HTR-8/SVneo (cell line): ENCODE data around the gene AXIN1.

ENCODE experiments used
- DNase-seq: peaks from one replicate; pipeline ENCODE4 v3.0.0; 2011; ENCODE audit warnings: low spot score, mixed read lengths; ENCODE audit not compliant: insufficient read length
- FAIRE-seq: peaks from 2 replicates; lab custom pipeline; 2011; peaks lifted over from hg19 to GRCh38; lab: Jason Lieb, UNC

The AXIN1 gene

DNA sequence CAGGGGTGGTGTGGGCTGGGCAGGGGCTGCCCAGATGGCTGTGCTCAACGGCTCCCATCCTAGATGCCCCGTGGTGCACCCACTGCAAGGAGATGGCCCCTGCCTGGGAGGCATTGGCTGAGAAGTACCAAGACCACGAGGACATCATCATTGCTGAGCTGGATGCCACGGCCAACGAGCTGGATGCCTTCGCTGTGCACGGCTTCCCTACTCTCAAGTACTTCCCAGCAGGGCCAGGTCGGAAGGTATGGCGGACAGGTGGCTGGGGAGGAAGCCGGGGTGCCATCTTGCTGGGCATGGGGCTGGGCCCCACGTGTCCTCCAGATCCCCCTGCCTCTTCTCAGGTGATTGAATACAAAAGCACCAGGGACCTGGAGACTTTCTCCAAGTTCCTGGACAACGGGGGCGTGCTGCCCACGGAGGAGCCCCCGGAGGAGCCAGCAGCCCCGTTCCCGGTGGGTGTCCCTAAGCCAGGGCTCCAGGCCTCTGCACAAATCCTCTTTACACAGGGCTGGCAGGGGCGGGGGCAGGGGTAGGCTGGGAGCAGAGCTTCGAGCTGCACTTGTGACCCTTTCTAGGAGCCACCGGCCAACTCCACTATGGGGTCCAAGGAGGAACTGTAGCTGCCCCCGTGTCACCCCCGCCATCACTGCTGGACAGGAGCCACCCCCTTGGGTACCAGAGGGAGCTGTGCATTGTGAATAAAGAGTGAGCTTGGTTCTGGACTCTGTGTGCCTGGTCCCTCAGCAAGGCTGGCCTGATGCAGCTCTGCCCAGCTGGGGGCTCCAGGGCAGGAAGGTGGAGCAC is 65.8 kb downstream of the AXIN1 start:
- FAIRE-seq (no peak), DNase-seq (no peak)

DNA sequence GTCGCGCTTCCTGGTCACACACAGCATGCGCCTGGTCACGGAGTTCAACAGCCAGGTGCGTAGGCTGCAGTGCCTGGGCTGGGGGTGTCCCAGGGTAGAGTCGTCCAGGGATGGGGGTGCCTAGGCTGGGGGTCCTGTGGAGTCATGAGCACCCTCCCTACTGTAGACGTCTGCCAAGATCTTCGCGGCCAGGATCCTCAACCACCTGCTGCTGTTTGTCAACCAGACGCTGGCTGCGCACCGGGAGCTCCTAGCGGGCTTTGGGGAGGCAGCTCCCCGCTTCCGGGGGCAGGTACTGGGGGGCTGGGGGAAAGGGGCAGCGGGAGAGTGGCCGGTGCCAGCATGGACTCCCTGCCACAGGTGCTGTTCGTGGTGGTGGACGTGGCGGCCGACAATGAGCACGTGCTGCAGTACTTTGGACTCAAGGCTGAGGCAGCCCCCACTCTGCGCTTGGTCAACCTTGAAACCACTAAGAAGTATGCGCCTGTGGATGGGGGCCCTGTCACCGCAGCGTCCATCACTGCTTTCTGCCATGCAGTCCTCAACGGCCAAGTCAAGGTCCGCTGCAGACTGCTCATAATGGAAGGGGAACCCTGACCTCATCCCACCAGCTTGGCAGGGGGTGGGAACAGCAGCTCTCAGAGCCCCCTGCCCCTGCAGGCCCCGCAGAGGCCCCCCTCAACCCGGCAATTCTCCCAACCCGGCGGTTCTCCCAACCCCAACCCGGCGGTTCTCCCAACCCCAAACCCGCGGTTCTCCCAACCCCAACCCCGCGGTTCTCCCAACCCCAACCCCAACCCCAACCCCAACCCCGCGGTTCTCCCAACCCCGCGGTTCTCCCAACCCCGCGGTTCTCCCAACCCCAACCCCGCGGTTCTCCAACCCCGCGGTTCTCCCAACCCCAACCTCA is 67.1 kb downstream of the AXIN1 start:
- DNase-seq (no peak), FAIRE-seq (no peak)

DNA sequence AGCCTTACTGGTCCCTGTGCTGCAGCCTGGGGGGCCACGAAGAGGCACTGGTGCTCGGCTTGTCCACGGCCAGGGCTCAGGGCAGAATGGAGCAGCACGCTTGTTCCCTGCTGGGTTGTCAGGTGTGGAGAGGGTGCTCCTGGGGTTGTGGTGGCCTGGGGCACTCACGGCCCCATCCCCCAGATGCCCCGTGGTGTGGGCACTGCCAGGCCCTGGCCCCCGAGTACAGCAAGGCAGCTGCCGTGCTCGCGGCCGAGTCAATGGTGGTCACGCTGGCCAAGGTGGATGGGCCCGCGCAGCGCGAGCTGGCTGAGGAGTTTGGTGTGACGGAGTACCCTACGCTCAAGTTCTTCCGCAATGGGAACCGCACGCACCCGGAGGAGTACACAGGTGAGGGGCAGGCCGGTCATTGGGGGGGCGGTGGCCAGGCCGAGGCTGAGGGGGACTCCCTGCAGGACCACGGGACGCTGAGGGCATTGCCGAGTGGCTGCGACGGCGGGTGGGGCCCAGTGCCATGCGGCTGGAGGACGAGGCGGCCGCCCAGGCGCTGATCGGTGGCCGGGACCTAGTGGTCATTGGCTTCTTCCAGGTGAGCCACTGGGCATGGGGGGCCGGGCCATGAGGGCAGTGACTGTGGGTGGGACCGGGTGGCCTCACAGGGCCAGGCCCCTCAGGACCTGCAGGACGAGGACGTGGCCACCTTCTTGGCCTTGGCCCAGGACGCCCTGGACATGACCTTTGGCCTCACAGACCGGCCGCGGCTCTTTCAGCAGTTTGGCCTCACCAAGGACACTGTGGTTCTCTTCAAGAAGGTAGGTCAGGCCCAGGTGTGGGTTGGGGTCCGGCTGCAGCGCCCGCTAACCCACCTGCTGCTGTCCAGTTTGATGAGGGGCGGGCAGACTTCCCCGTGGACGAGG is 68.1 kb downstream of the AXIN1 start:
- no peak for DNase-seq
- FAIRE-seq = no peak

DNA sequence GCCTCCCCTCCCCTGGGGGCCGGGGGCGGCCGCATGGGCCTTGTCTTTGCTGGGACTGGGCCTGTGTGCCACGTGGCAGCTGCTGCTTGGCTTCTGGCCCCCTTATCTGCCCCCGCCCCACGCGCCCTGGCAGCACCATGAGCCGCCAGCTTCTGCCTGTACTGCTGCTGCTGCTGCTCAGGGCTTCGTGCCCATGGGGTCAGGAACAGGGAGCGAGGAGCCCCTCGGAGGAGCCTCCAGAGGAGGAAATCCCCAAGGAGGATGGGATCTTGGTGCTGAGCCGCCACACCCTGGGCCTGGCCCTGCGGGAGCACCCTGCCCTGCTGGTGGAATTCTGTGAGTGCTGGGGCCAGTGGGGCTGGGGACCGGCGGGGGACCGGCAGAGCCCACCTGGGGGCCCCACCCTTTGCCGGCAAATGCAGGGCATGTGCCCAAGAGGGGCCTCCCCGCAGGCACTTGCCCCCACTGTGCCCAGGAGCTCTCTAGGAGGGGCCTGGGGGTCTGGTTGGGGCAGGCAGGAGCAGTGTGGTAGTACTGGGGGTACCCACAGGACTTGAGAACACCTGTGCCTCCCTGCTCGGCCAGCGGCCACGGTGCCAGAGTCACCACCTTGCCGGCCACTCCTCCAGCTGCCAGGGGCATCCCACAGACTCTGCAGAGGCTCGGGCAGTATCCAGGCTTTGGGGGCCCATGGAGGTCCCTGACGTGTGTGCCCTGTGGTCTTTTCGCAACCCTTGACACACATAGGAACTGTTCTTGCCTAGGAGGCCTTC is 69.3 kb downstream of the AXIN1 start, which contains the start of gene PDIA2:
Gene PDIA2 (plus strand): TSS at position 132 of the 773 bp plus-strand sequence. CDS start 6 bp downstream, at position 138.
- no peak for FAIRE-seq
- DNase-seq = no peak

DNA sequence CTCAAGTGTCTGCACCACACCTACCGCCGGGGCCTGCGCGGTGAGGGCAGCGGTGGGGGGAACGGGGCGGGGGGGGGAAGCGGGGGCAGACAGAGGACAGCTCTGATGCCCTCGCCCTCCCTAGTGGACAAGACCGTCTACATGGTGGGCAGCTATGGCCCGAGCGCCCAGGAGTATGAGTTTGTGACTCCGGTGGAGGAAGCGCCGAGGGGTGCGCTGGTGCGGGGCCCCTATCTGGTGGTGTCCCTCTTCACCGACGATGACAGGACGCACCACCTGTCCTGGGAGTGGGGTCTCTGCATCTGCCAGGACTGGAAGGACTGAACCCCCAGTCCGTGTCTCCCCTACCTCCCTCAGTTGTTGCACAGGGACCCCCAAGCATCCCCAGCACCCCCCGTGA is 70.0 kb downstream of the AXIN1 start:
- no peak for FAIRE-seq
- DNase-seq = no peak

DNA sequence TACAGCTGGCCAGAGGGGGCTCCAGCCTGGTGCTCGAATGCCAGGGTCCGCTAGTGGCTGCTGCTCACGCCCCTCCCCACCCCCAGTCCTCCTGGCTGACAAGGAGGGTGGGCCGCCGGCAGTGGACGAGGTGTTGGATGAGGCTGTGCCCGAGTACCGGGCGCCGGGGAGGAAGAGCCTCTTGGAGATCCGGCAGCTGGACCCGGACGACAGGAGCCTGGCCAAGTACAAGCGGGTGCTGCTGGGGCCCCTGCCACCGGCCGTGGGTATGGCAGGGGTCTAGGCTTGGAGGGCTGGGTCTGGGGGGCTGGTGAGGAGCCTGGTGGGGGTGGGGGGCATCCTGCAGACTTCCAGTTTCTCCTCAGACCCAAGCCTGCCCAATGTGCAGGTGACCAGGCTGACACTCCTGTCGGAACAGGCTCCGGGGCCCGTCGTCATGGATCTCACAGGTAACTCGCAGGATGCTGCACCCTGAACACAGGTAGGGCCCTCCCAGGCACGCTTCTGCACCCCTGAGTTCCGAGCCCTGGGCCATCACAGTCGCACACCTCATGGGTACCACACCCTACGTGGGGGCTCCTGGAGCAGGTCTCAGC is 70.8 kb downstream of the AXIN1 start:
- FAIRE-seq = no peak
- DNase-seq = no peak

DNA sequence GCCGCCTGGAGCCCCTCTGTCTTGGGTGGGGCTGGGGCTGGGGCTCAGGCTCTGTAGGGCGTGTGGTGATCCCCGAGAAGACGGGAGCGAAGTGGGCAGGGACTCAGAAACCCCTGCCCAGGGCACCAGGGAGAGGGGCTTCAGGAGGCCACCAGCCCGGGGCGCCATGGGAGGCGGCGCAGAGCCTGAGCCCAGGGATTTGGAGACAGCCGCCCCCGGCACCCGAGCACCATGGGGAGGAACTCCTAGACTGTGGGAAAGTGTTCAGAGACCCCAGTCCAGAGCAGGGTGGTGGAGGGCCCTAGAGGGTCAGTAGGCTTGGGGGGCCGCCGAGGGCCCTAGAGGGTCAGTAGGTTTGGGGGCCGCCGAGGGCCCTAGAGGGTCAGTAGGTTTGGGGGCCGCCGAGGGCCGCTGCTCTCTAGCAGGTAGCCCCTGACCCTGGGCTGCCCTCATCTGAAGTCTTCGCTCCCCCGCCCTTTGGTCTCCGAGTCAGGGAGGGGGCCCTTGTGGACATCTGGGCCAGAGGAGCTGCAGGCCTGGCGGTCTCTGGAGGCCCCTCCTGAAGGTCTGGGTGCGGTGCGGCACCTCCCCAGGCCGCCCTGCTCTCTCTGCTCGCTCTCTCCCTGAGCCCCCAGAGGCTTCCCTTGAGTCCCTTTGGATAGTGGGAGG is 71.4 kb downstream of the AXIN1 start:
- FAIRE-seq (no peak), DNase-seq (no peak)

DNA sequence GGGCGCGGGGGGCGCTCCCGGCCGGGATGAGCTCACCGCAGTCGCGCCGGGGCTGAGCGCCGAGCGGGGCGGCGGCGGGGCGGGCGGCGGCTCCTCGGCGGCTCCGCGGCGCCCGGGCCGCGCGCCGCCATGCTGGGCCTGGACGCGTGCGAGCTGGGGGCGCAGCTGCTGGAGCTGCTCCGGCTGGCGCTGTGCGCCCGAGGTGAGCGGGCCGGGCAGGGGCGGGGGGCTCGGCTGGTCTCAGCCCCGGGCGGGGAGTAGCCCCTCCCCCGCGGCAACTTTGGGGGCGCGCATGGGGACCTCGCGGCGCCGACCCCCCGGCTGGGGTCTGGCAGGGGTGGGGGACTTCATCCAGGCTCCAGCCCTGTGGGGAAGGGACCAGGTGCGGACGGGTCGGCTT is 72.0 kb downstream of the AXIN1 start, which contains the start of gene ARHGDIG:
Gene ARHGDIG (plus strand): TSS at position 40 of the 400 bp plus-strand sequence. CDS start 90 bp downstream, at position 130.
- FAIRE-seq = no peak
- DNase-seq = no peak

DNA sequence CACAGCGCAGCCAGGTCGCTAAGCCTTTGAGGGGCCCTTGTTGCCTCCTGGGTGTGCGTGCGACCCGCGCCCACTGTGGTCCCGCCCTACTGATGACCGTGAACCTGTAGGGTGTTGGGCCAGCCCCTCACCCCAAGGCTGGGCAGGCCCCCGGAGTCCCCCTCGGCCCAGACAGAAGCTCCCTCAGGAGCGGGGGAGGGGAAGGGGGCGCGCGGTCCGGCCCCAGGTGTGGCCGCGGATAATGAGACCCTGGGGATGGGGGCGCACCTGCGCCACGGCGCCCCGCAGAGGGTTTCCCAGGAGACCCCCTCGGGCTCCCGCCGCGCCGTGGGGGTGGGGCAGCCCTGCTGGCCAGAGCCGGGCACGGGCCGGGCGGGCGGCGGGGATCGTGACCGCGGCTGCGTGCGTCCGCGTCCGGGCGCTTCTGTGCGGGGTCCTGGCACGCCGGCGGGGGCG is 72.5 kb downstream of the AXIN1 start:
- FAIRE-seq (no peak), DNase-seq (no peak)

DNA sequence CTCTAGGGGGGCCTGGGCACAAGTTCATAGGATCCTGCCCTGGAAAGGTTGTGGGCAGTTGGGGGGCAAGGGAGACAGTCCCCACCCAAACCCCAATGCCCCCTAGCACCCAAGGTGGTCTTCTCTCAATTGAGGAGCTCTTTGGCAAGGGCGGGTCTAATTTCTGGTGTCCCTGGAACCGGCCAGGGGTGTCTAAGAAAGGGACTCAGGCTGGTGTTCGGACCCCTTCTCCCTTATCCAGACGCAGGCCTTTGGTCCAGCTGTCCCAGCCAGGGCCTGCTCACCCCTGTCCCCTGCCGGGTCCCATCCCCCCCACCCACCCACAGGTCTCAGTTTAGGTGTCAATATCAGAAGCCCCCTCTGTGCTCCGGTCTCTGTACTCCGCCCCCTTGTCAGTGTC is 73.0 kb downstream of the AXIN1 start:
- DNase-seq (no peak), FAIRE-seq (no peak)

DNA sequence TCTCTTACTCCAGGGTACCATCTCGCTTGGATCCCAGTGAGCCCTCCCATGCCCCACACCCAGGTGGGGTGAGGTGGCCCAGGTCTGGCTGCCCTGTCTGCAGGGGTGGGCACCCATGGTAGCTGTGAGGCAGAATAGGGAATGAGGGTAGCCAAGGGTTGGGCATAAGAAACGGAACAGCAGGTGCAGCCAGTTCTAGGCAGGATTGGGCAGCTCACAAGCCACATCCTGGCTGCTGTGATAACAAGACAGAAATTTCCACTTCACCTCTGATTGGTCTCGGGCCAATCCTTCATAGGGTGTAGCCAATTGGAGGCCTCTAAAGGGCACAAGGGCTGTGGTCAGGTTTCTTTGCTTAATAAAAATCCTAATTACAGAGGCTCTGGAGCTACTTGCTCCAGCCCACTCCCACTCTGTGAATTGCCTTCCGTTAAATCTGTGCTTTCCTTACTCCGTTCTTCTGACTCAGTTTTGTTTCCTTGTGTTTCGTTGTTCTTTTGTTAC is 73.6 kb downstream of the AXIN1 start:
- DNase-seq = peak; percentile 41
- FAIRE-seq = peak; percentile 36

DNA sequence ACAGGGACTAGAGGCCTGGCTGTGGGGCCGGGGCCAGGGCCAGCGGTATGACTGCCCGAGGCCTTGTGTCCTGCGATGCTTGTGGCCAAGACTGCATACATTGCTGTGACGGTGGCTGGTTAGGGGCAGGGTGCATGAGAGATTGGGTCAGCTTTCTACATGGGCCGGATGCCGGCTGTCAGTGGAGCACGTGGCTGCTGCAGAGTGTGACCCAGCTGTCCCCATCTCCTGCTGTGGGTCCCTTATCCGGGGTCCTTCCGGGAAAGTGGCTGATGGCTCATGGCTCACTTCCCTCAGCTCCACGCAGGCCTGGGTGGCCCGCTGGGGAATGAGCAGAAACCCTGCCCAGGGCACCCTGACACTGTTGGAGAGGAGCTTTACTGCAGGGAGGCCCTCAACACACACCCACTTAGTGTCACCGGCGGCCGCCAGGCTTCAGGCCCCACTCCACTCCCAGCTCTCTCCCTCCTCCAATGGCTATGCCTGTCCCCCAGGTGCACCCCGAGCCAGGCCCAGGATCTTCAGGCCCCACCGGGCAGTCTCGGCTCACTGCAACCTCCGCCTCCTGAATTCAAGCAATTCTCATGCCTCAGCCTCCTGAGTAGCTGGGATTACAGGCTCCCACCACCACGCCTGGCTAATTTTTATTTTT is 76.0 kb downstream of the AXIN1 start:
- DNase-seq (no peak), FAIRE-seq (no peak)

DNA sequence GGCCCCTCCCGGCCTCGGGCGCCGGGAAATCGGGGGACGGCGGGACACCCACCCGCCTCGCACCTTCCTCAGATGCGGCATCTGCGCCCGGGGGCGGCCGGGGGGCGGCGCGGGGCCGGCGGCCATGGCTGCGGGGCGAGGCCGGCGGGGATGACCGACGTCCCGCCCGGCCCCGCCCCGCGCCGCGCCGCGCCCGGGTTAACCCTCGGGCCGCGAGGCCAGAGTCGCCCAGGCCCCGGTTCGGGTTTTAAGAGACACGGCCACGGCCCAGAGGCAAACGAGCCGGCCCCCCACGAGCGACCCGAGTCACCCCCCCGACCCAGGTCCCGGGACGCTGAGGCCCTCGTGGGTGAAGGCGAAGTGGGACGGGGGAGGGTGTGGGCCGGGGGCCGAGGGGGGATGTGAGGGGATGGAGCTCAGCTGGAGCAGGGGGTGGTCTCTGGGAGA is 76.7 kb downstream of the AXIN1 start, which contains the start of gene RGS11:
Gene RGS11 (minus strand): TSS at position 159 of the 447 bp plus-strand sequence. CDS start 33 bp downstream, at position 126.
- DNase-seq = no peak
- FAIRE-seq = no peak

DNA sequence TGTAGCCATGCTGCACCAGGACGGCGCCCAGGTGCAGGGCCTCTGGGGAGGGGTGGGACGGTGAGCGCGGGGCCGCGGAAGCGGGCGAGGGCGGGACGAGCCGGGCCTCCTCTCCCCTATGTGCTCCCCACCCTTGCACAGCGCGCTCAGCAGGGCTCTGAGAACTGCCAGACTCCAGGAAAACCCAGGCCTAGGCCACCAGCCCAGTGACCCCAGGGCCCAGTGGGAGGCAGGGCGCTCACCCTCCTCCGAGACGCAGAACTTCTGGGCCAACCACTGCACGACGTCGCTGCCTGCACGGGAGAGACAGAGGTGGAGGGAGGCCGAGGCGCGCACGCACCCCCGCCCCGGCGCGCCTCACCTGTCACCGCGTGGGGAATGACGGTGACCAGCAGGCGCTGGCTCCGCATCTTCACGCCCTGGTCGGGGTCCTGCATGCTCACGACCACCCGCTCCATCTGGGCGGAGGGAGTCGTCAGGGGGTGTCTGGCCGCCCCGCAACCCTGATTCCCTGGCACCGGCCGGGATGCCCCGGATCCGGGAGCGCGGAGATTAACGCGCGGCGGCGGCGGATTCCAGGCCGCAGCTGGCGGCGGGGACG is 77.4 kb downstream of the AXIN1 start:
- FAIRE-seq = no peak
- no peak for DNase-seq

DNA sequence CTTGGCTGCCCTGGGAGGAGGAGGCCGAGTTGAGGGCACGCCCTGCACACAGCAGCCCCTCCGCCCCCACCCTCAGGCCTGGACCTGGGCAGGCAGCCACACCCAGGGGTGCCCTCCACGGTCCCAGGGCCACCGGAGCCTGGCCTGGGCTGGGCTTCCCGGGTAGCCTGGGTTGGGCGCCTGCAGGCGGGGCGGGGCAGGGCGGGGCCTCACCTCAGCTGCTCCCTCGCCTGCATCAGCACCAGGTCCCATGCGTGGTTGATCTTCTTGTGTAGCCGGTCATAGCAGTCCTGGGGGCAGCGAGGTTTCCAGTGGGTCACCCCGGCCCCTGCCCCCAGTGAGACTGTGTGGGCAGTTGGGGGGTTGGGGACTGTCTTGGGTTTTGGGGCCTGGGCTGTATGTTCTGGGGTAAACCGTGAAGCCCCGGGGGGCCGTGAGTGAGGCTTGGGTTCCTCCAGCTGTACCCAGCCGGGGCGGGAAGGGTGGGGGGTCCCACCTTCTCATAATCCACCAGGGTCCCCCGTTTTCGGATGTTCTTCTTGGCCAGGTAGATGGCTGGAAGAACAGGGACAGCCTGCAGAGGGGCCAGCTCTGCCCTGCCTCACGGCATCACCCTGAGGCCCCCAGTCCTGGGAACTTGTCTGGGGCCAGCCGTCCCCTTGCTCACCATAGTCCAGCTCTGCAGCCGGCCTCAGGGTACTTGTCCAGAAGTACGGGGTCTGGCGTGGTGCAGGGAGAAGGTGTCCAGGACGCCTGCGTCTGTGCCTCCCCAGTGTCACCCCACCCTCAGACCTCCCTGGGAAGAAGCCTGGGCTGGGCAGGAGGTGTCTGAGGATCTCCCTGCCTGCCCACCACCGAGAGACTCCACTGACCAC is 78.7 kb downstream of the AXIN1 start:
- no peak for DNase-seq

More for the DNA sequence above, 78.7 kb downstream of the AXIN1 start:
- no peak for FAIRE-seq
